Dedifferentiated amniotic fluid mesenchymal stem cell (primary cell): ENCODE data around the gene CD180.

Source experiments
- DNase-seq: peaks from one replicate; pipeline ENCODE4 v3.0.0-alpha.2; 2016; ENCODE audit errors: extremely low spot score

The CD180 gene

DNA sequence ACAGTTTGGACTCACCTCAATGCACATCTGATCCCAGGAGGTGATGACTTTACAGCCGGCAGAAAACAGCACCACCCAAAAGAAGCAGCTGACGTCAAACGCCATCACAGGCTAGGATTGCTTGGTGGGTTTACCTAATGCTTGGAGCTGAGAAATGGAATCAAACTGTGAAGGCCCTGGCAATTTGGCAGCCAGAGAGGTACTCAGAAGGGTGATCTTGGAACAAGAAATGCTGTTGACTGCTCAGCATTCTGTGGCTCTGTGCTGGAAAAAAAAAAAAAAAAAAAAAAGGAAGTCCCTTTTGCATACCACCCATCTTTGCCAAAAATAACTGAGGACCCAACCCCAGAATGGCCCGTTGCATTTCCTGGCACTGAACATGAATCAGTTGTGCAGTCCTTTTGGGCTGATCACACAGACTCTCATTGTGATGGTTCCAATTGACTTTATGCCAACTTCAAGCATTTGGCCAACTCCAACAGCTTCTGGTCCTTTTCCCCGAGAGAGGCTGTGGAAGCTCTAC, at the start of gene CD180:
Gene CD180 (minus strand): TSS at position 263 of the 523 bp plus-strand sequence. CDS start 158 bp downstream, at position 105.
- no peak for DNase-seq

DNA sequence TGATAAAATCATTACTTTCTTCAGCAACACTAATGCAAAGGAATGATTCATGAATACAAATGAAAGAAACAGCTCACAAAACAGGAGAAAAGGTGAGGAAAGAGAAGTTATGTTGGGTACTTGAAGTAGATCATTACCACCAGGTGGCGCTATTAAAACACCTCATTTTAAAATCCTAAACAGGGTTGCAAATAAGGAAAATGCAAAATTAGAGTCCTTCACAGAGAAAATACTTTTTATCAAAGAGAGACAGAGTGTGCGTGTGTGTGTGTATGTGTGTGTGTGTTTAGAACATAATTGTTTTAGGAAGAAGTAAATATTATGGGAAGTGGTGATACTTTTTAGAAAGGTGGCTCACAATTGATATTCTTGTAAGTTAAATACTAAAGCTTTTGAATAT, 49.5 kb upstream of the CD180 start:
- peak; percentile 81 for DNase-seq

GRCh38 chr5:67245259-67245846, 48.8 kb upstream of the CD180 start:
- no peak for DNase-seq

DNA sequence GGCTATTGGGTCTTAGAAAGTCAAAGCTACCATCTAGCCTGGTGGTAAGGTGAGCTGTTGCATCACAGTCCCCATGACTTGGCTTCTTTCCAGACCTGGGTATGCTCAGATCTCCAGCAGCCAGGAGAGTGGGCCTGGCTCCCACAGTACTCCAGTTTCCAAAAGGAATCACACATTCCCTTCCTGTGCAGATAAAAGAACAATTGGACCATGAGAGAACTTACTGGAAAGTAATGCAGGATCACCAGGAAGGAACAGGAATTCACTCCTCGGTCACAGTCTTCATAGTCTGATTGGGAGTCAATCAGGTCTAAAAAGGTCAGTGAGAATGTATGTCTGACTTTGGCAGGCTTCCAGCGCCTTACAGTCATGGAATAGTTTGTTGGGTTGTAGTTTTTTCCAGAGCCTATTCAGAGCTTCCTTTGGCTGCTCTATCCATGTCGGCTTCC, 47.8 kb upstream of the CD180 start:
- DNase-seq, result no peak

- DNase-seq, result no peak
Observed at GRCh38 chr5:67243944-67244343, 47.3 kb upstream of the CD180 start.

- no peak for DNase-seq
Observed at GRCh38 chr5:67243349-67243748, 46.8 kb upstream of the CD180 start.

DNA sequence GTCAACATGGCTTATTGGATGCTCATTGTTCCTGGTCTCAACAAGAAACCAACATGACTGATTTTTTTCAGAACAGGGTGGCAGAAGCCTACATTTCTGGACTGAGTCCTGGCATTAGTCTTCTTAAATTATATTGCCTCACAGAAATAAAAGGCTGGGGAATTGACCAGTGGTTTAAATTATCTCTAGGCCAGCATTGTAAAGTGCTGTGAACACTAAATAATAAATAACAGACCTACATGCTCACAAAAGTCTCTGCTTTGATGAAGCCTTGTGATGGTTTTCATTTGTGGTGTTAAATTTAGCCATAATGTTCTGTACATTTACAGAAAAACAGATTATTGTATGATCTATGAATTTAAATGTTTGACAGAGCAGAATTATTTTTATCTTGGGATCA, 44.7 kb upstream of the CD180 start:
- no peak for DNase-seq

DNA sequence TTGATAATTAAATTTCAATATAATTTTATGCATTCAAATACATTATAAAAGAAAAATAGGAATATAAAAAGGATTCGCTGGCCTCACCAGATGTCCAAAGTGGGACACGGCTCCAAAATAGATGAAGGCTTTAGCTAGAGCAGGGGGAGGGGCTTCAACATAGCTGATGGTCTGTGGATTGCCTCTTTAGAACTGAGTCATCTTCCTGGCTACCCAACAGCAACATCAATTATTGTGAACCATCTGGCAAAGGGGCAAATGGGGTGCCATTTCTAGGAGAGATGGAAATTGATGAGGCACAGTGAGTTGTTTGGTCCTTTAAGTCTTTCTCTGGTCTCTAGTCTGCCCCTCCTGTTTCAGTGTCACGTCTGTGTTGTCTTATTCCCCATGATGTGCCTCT, 44.2 kb upstream of the CD180 start:
- DNase-seq, result no peak

DNA sequence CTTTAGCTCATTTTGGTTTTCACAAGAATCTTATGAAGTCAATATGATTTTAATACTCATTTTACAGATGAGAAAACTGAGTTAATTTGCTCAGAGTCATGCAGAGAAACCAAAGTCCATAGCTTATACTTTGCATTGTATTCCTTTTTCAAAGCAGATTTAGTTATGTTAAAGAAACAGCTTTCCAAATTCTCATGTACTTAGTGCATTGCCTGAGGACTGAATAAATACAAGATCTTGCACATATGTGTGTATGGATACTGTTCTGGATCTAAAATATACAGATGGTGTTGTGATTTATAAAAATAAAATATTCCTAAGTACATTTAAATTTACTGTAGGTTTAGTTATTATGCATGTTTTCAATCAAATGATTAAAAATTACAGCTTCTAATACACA, 43.5 kb upstream of the CD180 start:
- DNase-seq, result no peak

DNA sequence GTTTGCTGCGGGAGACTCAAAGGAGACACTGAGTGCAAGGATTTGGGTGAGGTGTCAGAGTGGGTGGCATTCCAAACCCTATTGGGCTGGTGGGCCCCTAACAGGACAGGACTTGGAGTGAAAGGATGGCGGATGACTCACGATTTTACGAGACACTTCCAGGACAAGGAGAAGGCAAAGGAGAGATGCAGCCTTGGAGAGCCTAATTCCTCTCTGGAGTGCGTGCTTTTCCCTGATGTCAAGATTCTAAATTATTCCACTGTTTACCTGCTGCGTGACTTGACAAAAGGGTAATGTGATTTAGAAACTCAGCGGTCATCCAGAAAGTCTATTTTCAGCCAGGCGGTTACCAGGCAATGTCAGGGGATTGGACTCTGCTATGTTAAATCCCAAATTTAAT, 41.6 kb upstream of the CD180 start:
- DNase-seq, result no peak

GRCh38 chr5:67235399-67236110, 39.0 kb upstream of the CD180 start:
- DNase-seq, result no peak

DNA sequence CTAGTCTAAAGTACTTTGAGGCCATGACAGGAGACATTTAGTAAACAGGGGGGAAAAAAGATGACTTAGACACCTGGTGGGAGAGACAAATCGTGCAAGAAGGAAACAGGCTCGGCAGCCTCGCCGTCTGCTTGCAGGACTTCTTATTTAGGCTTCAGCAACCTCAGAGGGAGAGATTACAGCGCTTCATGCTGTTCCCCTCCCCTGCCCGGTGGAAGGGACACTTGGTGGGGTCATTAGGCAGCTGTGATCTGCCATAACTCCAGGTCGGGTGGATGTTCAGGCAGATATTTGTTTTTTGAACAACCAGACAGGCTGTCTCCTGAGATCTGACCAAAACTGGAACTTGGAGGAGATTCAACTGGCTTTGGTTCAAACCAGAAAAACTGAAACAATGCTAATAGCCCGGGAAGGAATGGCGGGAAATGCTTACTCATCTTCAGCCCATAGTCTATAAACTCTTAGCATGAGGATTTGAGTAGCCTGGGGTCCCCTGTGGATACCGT, 38.1 kb upstream of the CD180 start:
- DNase-seq, result no peak

DNA sequence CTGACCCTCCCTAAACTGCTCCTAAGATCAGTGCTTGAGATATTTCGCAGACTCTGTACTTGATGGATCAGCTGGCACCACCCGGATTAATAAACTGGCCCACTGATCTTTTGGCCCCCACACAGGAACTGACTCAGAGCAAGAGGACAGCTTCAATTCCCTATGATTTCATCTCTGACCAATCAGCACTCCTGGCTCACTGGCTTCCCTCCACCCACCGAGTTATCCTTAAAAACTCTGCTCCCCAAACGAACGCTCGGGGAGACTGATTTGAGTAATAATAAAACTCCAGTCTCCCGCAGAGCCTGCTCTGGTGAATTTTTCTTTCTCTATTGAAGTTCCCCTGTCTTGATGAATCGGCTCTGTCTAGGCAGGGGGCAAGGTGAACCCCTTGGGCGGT, 36.5 kb upstream of the CD180 start:
- DNase-seq, result no peak

- no peak for DNase-seq
Observed at GRCh38 chr5:67223211-67223610, 26.6 kb upstream of the CD180 start.

DNA sequence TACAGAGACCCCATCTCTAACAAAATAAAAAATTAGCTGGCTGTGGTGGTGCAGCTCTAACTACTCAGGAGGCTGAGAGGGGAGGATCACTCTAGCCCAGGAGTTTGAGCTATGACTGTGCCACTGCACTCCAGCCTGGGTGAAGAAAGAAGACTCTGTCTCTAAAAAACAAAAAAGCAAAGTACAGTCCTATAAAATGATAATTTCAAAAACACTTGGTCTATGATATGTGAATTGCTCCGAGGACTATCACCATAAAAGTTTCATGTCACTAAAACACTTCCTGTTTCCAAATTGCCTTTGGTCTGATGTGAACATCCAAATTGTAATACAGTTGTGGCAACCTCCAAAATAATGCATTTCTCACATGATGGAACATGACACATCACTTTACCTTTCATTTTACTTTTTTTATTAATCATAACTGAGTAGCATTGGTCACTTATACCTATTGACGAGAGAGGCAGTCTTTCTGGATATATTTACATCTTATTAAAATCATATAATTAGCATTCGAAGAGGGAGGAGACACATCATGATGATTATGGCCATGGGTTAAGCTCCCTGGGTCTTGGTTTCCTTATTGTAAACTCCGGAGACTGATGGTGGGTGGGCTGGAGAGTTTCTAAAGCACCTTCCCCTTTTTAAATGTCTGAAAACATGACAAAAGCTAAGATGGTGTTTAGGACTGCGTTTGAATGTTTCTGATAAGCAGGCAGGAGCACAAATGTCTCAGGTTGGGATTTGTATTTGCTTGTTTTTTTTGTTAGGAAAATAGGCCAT, 25.8 kb upstream of the CD180 start:
- no peak for DNase-seq

- no peak for DNase-seq
Observed at GRCh38 chr5:67221487-67222242, 25.1 kb upstream of the CD180 start.

DNA sequence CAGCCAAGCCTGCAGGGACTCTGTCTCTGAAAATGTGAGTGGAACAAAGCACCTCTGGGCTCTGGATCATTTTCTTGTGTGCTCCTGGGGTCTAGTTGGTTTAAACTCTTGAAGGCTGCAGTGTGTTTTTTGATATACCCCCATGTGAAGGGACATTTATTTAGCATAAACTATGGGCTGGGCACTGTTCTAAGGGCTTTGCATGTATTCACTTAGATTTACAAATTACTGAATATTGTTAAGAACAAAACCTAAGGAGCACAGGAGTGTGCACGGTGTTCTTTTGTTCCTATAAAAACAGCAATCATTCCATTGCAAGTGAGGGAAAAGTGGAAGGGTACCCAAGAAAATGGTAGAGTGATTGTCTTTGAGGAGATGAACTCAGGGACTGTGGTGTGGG, 20.0 kb upstream of the CD180 start:
- DNase-seq, result no peak

DNA sequence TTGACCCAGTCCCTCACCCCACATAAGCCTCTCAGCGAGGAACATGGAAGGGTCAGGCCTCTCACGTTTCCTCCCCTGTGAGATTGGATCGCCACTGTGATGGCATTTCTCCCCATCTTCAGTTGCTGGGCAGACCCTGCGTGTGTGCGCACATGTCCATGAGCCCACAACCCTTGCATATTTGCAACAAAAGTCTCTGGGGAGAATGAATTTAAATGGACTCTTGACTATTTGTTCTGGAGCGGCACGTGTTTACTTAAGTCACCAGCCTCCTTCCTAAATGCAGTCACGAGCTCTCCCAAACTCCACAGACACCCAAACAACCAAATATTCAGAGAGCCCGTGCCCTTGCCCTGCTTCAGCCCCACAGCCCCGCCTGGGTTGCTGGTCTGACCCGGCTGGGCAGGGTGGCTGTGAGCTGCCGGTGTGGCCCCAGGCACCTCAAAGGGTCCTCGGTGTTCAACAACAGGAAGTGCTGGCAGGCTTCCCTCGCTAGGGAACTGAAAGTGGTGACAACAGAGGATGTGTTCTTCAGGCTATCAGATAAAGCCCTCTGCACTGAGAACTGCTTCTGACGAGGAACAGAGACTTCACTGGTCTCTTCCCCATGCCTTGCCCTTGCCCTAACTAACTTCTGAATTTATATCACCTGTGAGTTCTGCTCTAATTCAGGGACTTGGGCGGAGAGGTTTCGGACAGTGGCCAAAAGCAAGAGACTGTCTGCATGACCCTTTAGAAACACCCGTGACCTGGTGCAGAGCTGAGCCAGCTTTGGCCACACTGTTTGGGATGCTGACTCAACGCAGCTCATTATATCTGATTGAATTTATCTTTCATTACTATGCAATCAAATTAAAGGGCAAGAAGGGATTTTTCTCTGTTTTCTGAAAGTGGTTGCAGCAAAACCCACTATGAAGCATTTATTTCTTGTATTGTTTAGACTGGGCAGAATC, 19.2 kb upstream of the CD180 start:
- DNase-seq, result no peak

DNA sequence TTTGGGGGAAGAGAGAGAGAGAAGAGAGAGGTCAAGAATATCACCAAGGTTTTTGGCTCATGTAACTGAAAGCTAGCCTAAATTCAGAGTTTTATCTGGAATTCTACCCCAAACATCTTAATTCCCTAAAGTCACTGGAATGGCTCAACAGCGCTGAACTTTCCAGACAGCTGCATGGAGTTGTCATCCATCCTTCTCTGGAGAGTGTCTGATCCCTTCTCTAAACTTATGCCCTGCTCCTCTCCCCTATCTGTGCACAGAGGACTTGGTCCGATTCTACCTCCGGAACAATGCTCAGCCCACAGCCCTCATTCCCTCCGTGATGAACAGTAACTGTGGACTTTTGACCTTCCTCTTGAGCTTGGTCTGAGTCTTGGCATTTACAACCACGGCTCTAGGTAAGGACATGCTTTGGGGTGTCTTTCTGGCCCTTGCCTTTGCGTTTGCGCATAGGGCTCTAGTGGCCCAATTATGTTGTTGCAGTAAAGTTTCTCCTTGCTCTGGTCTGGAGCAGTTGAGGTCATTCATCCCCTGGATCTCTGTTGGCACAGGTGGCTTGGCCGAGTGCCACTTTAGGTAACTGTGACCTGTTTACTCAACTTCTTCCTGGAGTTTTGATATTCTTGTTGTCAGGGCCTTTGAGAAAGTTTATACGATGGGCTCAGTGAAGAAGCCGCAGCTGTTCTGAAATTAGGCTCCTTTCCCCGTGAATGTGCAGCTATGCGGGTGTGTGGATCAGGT, 18.3 kb upstream of the CD180 start:
- DNase-seq, result no peak

GRCh38 chr5:67214036-67214435, 17.4 kb upstream of the CD180 start:
- DNase-seq, result no peak
